Left renal pelvis (tissue), 4 donors: ENCODE results near the gene SLC5A9. TPM values are rescaled to one million over a fixed set of nuclear protein-coding genes. Genes with fewer than 3 reads are reported as not detected.
"Not testable (repeated sequence)": the region's sequence is repeated elsewhere in the genome, so short reads cannot be mapped to it uniquely, and the experiment has no call there.

ENCODE experiments used
- DNase-seq, 4 donors: peaks; one replicate each; pipeline ENCODE4 v3.0.0-alpha.2; 2013; ENCODE audit warnings: low read depth in 4 of 4, low spot score in 3 of 4
- polyA plus RNA-seq, 4 donors: library from polyadenylated mRNA; unstranded; fragments of 120-200 nt; gene quantifications; one replicate each; pipeline ENCODE4 v1.2.1, GENCODE V29; 2013; ENCODE audit not compliant: insufficient read length in 4 of 4

SLC5A9 gene
- polyA plus RNA-seq, 4 donors = 1.9 to 18.7 (median 13.0) TPM

- no peak for DNase-seq
These were observed 13.9 kb upstream of the SLC5A9 start for GRCh38 chr1:48208652-48209051.

- DNase-seq = not testable (repeated sequence)
These were observed 9.1 kb upstream of the SLC5A9 start for GRCh38 chr1:48213462-48213861.

- not testable (repeated sequence) for DNase-seq
These were observed 8.2 kb upstream of the SLC5A9 start for GRCh38 chr1:48214366-48214765.

GRCh38 chr1:48214820-48215219, 7.7 kb upstream of the SLC5A9 start:
- DNase-seq = no peak

- no peak for DNase-seq
These were observed 7.3 kb upstream of the SLC5A9 start for GRCh38 chr1:48215222-48215621.

GRCh38 chr1:48215889-48216288, 6.6 kb upstream of the SLC5A9 start:
- no peak for DNase-seq

GRCh38 chr1:48216313-48216712, 6.2 kb upstream of the SLC5A9 start:
- DNase-seq = no peak

- DNase-seq = no peak
These were observed 5.6 kb upstream of the SLC5A9 start for GRCh38 chr1:48216941-48217340.

GRCh38 chr1:48217856-48218255, 4.7 kb upstream of the SLC5A9 start:
- DNase-seq = no peak

GRCh38 chr1:48219803-48220202, 2.7 kb upstream of the SLC5A9 start:
- DNase-seq = no peak

GRCh38 chr1:48221122-48221521, 1.4 kb upstream of the SLC5A9 start:
- no peak for DNase-seq

GRCh38 chr1:48221657-48222056, 859 bp upstream of the SLC5A9 start:
- DNase-seq = no peak

GRCh38 chr1:48223366-48224240, 1.1 kb downstream of the SLC5A9 start:
- no peak for DNase-seq

- DNase-seq = no peak
These were observed 2.3 kb downstream of the SLC5A9 start for GRCh38 chr1:48224791-48225190.

- no peak for DNase-seq
These were observed 3.1 kb downstream of the SLC5A9 start for GRCh38 chr1:48225579-48225978.

GRCh38 chr1:48227165-48228013, 4.9 kb downstream of the SLC5A9 start:
- DNase-seq = no peak

- DNase-seq = no peak
These were observed 5.6 kb downstream of the SLC5A9 start for GRCh38 chr1:48228156-48228555.

GRCh38 chr1:48229317-48229716, 6.8 kb downstream of the SLC5A9 start:
- DNase-seq = no peak

- no peak for DNase-seq
These were observed 7.7 kb downstream of the SLC5A9 start for GRCh38 chr1:48230236-48230635.

- no peak for DNase-seq
These were observed 10.2 kb downstream of the SLC5A9 start for GRCh38 chr1:48232722-48233121.

- DNase-seq = no peak
These were observed 11.4 kb downstream of the SLC5A9 start for GRCh38 chr1:48233666-48234485.
